ENCODE data around the gene LSM14B.

DNA sequence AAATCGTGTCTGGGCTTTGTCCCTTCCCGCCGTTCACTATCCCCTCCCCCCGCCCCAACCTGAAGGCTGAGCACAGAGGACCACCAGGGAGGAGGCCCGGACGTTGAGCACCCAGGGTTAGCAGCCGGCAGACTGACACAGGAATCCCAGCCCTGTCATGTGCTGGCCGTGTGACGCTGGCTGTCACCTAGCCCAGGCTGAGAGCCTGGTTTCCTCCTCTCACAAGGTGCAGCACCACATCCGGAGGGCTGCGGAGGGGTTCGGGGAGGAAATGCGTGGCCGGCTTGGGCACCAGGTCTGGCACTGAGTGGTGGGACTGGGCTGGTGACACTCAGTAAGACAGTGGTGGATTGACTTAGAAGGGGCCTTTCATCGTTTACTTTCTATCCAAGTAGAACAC lies 4.6 kb upstream of the LSM14B start:
- no peak for TF ChIP-seq POLR2A (IDR thresholded peaks at IDR 0.05; ENCODE audit: low read depth, low read length)
- TF ChIP-seq POLR2AphosphoS5 (IDR thresholded peaks at IDR 0.05; ENCODE audit: low read depth, low read length) = no peak
- TF ChIP-seq TAF1 (IDR thresholded peaks at IDR 0.05; ENCODE audit: borderline replicate concordance, low read depth, low read length) = no peak
